IMR-90 (cell line): ENCODE measurements around the gene ROR2. TPM values are rescaled to one million over a fixed set of nuclear protein-coding genes. Genes with fewer than 3 reads are reported as not detected.

Source experiments
- ATAC-seq: fragments of 200-7000 bp; cut with Tn5 transposase; 2 replicates; pipeline ENCODE4 v1.9.1; 2020; ENCODE audit warnings: low read depth, mild to moderate bottlenecking, moderate library complexity
- BruUV-seq: library from RNA; stranded (reverse); fragments of 400-500 nt; replicated peaks from 2 replicates; lab custom pipeline; 2021; lab: Mats Ljungman, UMichigan
- CTCF ChIA-PET: fragments of 300-600 bp; formaldehyde crosslinking; extraction: SDS; loops from one replicate; lab custom pipeline; 2021; ENCODE audit warnings: antibody characterized with exemption; lab: Yijun Ruan, JAX
- POLR2A ChIA-PET: fragments of 300-600 bp; sonication (Branson Sonifier 250); formaldehyde crosslinking; loops from one replicate; lab custom pipeline; 2022; ENCODE audit warnings: antibody characterized with exemption; ENCODE audit not compliant: unreplicated experiment; lab: Charles Lee
- DNase-seq: peaks from one replicate; pipeline ENCODE4 v3.0.0; 2013
- H2AFZ ChIP-seq: replicated peaks from 2 replicates; pipeline ENCODE3; 2013; ENCODE audit warnings: low read length, mild to moderate bottlenecking; ENCODE audit not compliant: poor library complexity
- H2AK5ac ChIP-seq: 2 replicates; pipeline ENCODE4 v1.6.1; 2013; ENCODE audit warnings: low read depth, low read length, inconsistent platforms
- H2AK9ac ChIP-seq: replicated peaks from 2 replicates; pipeline ENCODE3; 2013; ENCODE audit warnings: mild to moderate bottlenecking, low read depth, low read length, moderate library complexity; ENCODE audit not compliant: poor library complexity
- H2BK120ac ChIP-seq: 2 replicates; pipeline ENCODE4 v1.6.1; 2013; ENCODE audit warnings: low read depth, low read length, inconsistent platforms
- H2BK15ac ChIP-seq: 3 replicates; pipeline ENCODE4 v1.6.1; 2013; ENCODE audit warnings: low read depth, low read length, inconsistent platforms
- H2BK20ac ChIP-seq: 2 replicates; pipeline ENCODE4 v1.6.1; 2013; ENCODE audit warnings: low read depth, mild to moderate bottlenecking, inconsistent platforms, low read length, moderate library complexity
- H2BK5ac ChIP-seq: 2 replicates; pipeline ENCODE4 v1.6.1; 2013; ENCODE audit warnings: mild to moderate bottlenecking, low read depth, low read length, inconsistent platforms; ENCODE audit not compliant: poor library complexity, severe bottlenecking
- H3K14ac ChIP-seq: replicated peaks from 2 replicates; pipeline ENCODE4 v1.6.1; 2013; ENCODE audit warnings: low read depth, low read length, inconsistent platforms
- H3K18ac ChIP-seq: 2 replicates; pipeline ENCODE4 v1.6.1; 2013; ENCODE audit warnings: low read depth, low read length, control low read depth
- H3K23ac ChIP-seq: 2 replicates; pipeline ENCODE4 v1.6.1; 2013; ENCODE audit warnings: low read depth, low read length, inconsistent platforms
- H3K27ac ChIP-seq: 2 replicates; pipeline ENCODE4 v1.5.1; 2013; ENCODE audit warnings: mild to moderate bottlenecking, control low read depth, low read length; ENCODE audit not compliant: insufficient read depth
- H3K27me3 ChIP-seq: 2 replicates; pipeline ENCODE4 v1.6.1; 2013; ENCODE audit warnings: low read length; ENCODE audit not compliant: control insufficient read depth, insufficient read depth
- H3K36me3 ChIP-seq: 2 replicates; pipeline ENCODE4 v1.6.1; 2013; ENCODE audit warnings: low read length, mixed read lengths; ENCODE audit not compliant: control insufficient read depth, insufficient read depth
- H3K4ac ChIP-seq: 2 replicates; pipeline ENCODE4 v1.6.1; 2013; ENCODE audit warnings: low read depth, low read length, inconsistent platforms
- H3K4me1 ChIP-seq: 2 replicates; pipeline ENCODE4 v1.6.1; 2013; ENCODE audit warnings: low read length, mixed read lengths; ENCODE audit not compliant: control insufficient read depth, insufficient read depth
- H3K4me2 ChIP-seq: 2 replicates; pipeline ENCODE4 v1.6.1; 2013; ENCODE audit warnings: low read depth, mild to moderate bottlenecking, control low read depth, low read length, moderate library complexity
- H3K4me3 ChIP-seq: 2 replicates; pipeline ENCODE4 v1.5.1; 2013; ENCODE audit warnings: low read depth, mild to moderate bottlenecking, control low read depth, low read length, moderate library complexity; ENCODE audit not compliant: insufficient read depth
- H3K56ac ChIP-seq: 2 replicates; pipeline ENCODE4 v1.6.1; 2013; ENCODE audit warnings: low read length, inconsistent platforms; ENCODE audit not compliant: insufficient read depth; ENCODE audit errors: extremely low read depth
- H3K79me1 ChIP-seq, 2 experiments: 2 replicates each; pipeline ENCODE4 v1.6.1; 2013; ENCODE audit warnings: low read length in 2 of 2, inconsistent platforms in 1 of 2, low read depth in 1 of 2
- H3K9ac ChIP-seq: 2 replicates; pipeline ENCODE4 v1.6.1; 2013; ENCODE audit warnings: low read depth, low read length, control low read depth
- H3K9me1 ChIP-seq: 2 replicates; pipeline ENCODE4 v1.6.1; 2013; ENCODE audit warnings: low read length, inconsistent platforms; ENCODE audit not compliant: insufficient read depth
- H3K9me3 ChIP-seq: 2 replicates; pipeline ENCODE4 v1.6.1; 2013; ENCODE audit warnings: low read length; ENCODE audit not compliant: control insufficient read depth, insufficient read depth
- H4K20me1 ChIP-seq: 2 replicates; pipeline ENCODE4 v1.6.1; 2013; ENCODE audit warnings: low read length, inconsistent platforms; ENCODE audit not compliant: insufficient read depth
- H4K5ac ChIP-seq: 2 replicates; pipeline ENCODE4 v1.6.1; 2013; ENCODE audit warnings: mild to moderate bottlenecking, low read depth, low read length, control low read depth
- H4K8ac ChIP-seq, 2 experiments: 2 replicates each; pipeline ENCODE4 v1.6.1; 2013; ENCODE audit warnings: low read depth in 2 of 2, low read length in 2 of 2, control low read depth in 1 of 2, inconsistent platforms in 1 of 2
- H4K91ac ChIP-seq: 2 replicates; pipeline ENCODE4 v1.6.1; 2013; ENCODE audit warnings: low read depth, low read length, inconsistent platforms; ENCODE audit not compliant: insufficient read depth
- BHLHE40 ChIP-seq: fragments of 150-350 bp; IDR thresholded peaks from 2 replicates; pipeline ENCODE4 v1.6.1; 2016; ENCODE audit warnings: mild to moderate bottlenecking, low read depth, low read length
- CEBPB ChIP-seq: IDR thresholded peaks from 2 replicates; pipeline ENCODE4 v1.6.1; 2012; ENCODE audit warnings: low read depth, low read length, improper control_type of control experiment
- CHD1 ChIP-seq: IDR thresholded peaks from 2 replicates; pipeline ENCODE4 v1.6.1; 2012; ENCODE audit warnings: low read depth, low read length, improper control_type of control experiment
- FOS ChIP-seq: fragments of 150-350 bp; IDR thresholded peaks from 2 replicates; pipeline ENCODE4 v1.6.1; 2016; ENCODE audit warnings: low read depth, low read length
- MAFK ChIP-seq: IDR thresholded peaks from 2 replicates; pipeline ENCODE4 v1.6.1; 2012; ENCODE audit warnings: low read depth, low read length, improper control_type of control experiment
- MXI1 ChIP-seq: IDR thresholded peaks from 2 replicates; pipeline ENCODE4 v1.6.1; 2012; ENCODE audit warnings: low read depth, mild to moderate bottlenecking, low read length, moderate library complexity, borderline replicate concordance
- NFE2L2 ChIP-seq: fragments of 150-350 bp; IDR thresholded peaks from 2 replicates; pipeline ENCODE4 v1.6.1; 2016; ENCODE audit warnings: low read depth, mild to moderate bottlenecking, low read length
- RAD21 ChIP-seq: IDR thresholded peaks from 2 replicates; pipeline ENCODE4 v1.6.1; 2012; ENCODE audit warnings: low read length, improper control_type of control experiment
- RCOR1 ChIP-seq: IDR thresholded peaks from 2 replicates; pipeline ENCODE4 v1.6.1; 2012; ENCODE audit warnings: mild to moderate bottlenecking, low read length, improper control_type of control experiment; ENCODE audit not compliant: insufficient replicate concordance
- RFX5 ChIP-seq: IDR thresholded peaks from 2 replicates; pipeline ENCODE4 v1.8.0; 2012; ENCODE audit warnings: low read depth, mild to moderate bottlenecking, low read length, moderate library complexity
- SMC3 ChIP-seq: fragments of 150-350 bp; IDR thresholded peaks from 2 replicates; pipeline ENCODE4 v1.6.1; 2016; ENCODE audit warnings: low read depth, mild to moderate bottlenecking, antibody characterized with exemption, low read length, moderate library complexity
- WGBS, 2 experiments: methylation state at CpG; one replicate each; pipeline versions ENCODE4 v1.1.5 to v1.1.7; 2013; ENCODE audit warnings: missing lambda C conversion rate in 2 of 2; ENCODE audit not compliant: insufficient read length in 1 of 2; ENCODE audit errors: extremely low coverage in 2 of 2; 5-methylcytosine and 5-hydroxymethylcytosine counted together
- dilution Hi-C: fragments of 300-500 bp; cut with HindIII; formaldehyde crosslinking; loops from one replicate; pipeline ENCODE4 v1.14.3; 2018; ENCODE audit warnings: low sequenced_read_pairs; ENCODE audit not compliant: unreplicated experiment
- in situ Hi-C: fragments of 300-500 bp; cut with MboI; formaldehyde crosslinking; loops from 3 replicates; pipeline ENCODE4 v1.14.3; 2019; ENCODE audit warnings: low sequenced_read_pairs, inconsistent platforms, mixed read lengths
- intact Hi-C: fragments of 100-400 bp; cut with micrococcal nuclease; formaldehyde crosslinking; loops from 2 replicates; pipeline ENCODE4 v1.10.0; 2022
- polyA plus RNA-seq, 3 experiments: library from polyadenylated mRNA; depleted of rRNA; stranded (reverse); fragments of >200 nt; gene quantifications; 2 replicates each; pipeline ENCODE4 v1.2.3, GENCODE V29; 2012; ENCODE audit warnings: low replicate concordance in 1 of 3
- total RNA-seq: library from RNA; depleted of rRNA; stranded (reverse); fragments of >200 nt; gene quantifications from 2 replicates; pipeline ENCODE4 v1.2.3, GENCODE V29; 2012
- TF ChIP-seq, protein P1 (sequence below): conservative IDR thresholded peaks from 2 replicates; pipeline ENCODE4 v1.5.1; 2012; ENCODE audit warnings: mild to moderate bottlenecking, low read depth, low read length, improper control_type of control experiment
- TF ChIP-seq, protein P2 (sequence below): fragments of 150-350 bp; IDR thresholded peaks from 2 replicates; pipeline ENCODE4 v1.6.1; 2016; ENCODE audit warnings: low read depth, mild to moderate bottlenecking, low read length, moderate library complexity, borderline replicate concordance
- TF ChIP-seq, protein P3 (sequence below): fragments of 150-350 bp; IDR thresholded peaks from 2 replicates; pipeline ENCODE4 v1.6.1; 2017; ENCODE audit warnings: mild to moderate bottlenecking, antibody characterized with exemption, low read length, low read depth

The ROR2 gene
- total and polyA plus RNA-seq, 2 of the 4 experiments (the other 2 are of a cell fraction) = 2.3 to 4.8 TPM

DNA sequence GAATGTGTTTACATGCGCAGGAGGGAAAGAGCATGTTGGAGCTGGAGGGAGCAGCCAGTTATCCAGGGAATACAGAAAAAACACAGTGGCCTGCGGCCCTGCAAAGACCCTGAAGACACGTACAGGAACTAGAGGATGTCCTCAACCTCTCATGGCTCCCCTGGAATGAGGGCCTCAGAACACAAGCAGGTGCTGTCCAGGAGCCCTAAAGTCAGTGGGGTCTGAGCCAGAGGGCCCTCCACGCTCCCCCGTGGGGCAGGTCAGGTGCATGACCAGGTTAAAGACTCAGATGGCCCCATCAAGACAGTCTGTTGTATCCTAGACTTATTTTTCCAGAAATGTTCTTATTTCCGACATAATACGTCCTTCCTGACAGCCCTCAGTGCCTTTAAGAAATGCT, 106.9 kb downstream of the ROR2 start:
- in situ Hi-C loops = no loop called here
- no peak overlapping the region for H2BK15ac ChIP-seq
- no peaks in the 10 kb centered on the region for H3K9me3 ChIP-seq
- intact Hi-C loops = no loop called here
- H3K14ac ChIP-seq = no peak overlapping the region
- no peak overlapping the region for H4K5ac ChIP-seq
- H3K18ac ChIP-seq = no peak overlapping the region
- dilution Hi-C loops = no loop called here
- no peak overlapping the region for H2BK20ac ChIP-seq
- H4K20me1 ChIP-seq = peaks cover 8% of the 10 kb centered on the region; the same call in 1 of the 2 replicates
- no peaks in the 10 kb centered on the region; the same call in 1 of the 2 replicates for H3K9me1 ChIP-seq
- H3K4me2 ChIP-seq = no peak overlapping the region; the same call in 1 of the 2 replicates
- ChIA-PET POLR2A (no interaction called here), CTCF (no interaction called here)
- H3K4me3 ChIP-seq = no peak overlapping the region
- no peak overlapping the region for H2AFZ ChIP-seq
- H3K4ac ChIP-seq = no peak overlapping the region
- H4K91ac ChIP-seq = no peak overlapping the region
- no TSS peak for BruUV-seq
- H3K79me1 ChIP-seq = peaks cover 0 to 3% of the 10 kb centered on the region in 2 experiments; a peak in 1 of 4 replicates
- H3K27ac ChIP-seq = no peak overlapping the region
- H4K8ac ChIP-seq = no peak overlapping the region
- H3K36me3 ChIP-seq = no peaks in the 10 kb centered on the region
- no peak overlapping the region for H3K23ac ChIP-seq
- H2BK5ac ChIP-seq = no peak overlapping the region
- TF ChIP-seq MXI1 (no peak), RCOR1 (no peak), CHD1 (no peak), MAFK (no peak), CEBPB (no peak), RFX5 (no peak), RAD21 (no peak), FOS (no peak), BHLHE40 (no peak), SMC3 (no peak), NFE2L2 (no peak)
- TF ChIP-seq, protein P1, sequence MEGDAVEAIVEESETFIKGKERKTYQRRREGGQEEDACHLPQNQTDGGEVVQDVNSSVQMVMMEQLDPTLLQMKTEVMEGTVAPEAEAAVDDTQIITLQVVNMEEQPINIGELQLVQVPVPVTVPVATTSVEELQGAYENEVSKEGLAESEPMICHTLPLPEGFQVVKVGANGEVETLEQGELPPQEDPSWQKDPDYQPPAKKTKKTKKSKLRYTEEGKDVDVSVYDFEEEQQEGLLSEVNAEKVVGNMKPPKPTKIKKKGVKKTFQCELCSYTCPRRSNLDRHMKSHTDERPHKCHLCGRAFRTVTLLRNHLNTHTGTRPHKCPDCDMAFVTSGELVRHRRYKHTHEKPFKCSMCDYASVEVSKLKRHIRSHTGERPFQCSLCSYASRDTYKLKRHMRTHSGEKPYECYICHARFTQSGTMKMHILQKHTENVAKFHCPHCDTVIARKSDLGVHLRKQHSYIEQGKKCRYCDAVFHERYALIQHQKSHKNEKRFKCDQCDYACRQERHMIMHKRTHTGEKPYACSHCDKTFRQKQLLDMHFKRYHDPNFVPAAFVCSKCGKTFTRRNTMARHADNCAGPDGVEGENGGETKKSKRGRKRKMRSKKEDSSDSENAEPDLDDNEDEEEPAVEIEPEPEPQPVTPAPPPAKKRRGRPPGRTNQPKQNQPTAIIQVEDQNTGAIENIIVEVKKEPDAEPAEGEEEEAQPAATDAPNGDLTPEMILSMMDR = no peak
- TF ChIP-seq, protein P2, sequence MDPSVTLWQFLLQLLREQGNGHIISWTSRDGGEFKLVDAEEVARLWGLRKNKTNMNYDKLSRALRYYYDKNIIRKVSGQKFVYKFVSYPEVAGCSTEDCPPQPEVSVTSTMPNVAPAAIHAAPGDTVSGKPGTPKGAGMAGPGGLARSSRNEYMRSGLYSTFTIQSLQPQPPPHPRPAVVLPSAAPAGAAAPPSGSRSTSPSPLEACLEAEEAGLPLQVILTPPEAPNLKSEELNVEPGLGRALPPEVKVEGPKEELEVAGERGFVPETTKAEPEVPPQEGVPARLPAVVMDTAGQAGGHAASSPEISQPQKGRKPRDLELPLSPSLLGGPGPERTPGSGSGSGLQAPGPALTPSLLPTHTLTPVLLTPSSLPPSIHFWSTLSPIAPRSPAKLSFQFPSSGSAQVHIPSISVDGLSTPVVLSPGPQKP = no peak
- TF ChIP-seq, protein P3, sequence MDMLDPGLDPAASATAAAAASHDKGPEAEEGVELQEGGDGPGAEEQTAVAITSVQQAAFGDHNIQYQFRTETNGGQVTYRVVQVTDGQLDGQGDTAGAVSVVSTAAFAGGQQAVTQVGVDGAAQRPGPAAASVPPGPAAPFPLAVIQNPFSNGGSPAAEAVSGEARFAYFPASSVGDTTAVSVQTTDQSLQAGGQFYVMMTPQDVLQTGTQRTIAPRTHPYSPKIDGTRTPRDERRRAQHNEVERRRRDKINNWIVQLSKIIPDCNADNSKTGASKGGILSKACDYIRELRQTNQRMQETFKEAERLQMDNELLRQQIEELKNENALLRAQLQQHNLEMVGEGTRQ = no peak
- no peak overlapping the region for H3K9ac ChIP-seq
- no peak overlapping the region for H3K56ac ChIP-seq
- no peaks in the 10 kb centered on the region; the same call in 1 of the 2 replicates for H3K27me3 ChIP-seq
- no peak for DNase-seq
- WGBS, 2 experiments = 89% methylated on average over 4 of the region's 7 CpGs; no CpG with 5 or more reads in 1 of the 2 experiments
- no peak overlapping the region for H2AK9ac ChIP-seq
- H2BK120ac ChIP-seq = no peak overlapping the region
- peaks cover 23% of the 10 kb centered on the region; the same call in 1 of the 2 replicates for H3K4me1 ChIP-seq
- ATAC-seq = no peak
- H2AK5ac ChIP-seq = no peak overlapping the region
